Measurements from ENCODE around the gene KRTAP3-3.

KRTAP3-3 gene

DNA sequence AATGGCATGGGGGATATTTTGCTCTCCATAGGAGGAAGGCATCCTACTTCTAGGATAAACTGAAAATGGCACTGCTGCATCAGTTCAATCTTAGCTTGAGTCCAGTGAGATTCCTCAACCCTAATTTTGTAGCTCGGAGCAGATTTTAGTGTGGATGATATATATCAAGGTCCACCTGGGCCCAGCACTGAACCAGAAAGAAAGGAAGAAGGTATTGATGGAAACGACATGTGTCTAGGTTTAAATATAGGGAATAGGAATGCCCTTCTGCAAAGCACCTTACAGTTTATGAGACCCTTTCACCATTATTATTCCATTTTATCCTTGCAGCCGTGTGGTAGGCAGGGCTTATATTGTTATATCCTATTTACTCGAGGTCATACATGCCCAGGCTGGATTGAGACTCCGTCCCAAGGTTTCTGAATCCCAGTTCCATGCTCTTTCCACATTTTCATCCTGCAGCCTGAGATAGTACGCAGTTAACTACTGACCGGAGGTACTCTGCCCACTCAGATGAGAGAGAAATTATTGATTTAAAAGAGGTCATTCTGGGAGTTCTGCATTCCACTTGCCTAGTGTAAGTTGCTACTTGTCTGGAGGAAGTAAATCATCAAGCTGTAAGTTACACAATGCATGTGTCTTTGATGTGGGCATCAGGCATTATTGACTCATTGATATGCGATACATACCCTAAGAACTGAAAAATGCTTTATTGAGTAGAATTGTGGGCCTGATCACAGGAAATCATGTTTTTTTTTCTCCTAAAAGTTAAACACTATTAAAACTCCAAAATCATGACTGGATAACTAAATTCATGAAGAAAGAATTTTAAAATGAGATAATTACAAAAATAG, 37.3 kb downstream of the KRTAP3-3 start:
- no peak for DNase-seq

DNA sequence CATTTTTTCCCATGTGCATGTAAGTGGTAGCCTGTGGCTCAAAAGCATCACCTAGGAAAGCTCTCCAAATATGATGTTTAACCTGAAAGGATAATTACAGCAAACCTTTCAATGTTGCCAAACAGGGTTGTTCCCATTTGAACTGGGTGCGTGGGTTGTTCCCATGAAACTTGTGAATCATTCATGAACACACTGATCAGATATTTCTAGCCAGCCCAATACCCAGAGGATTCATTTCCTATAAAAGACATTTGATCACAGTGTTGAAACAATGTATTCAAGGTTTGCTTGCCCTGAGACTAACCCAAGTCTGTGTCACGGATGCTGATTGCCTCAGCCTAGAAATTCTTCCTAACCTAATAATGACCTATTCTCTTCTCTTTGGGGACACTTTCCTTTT, 40.1 kb downstream of the KRTAP3-3 start:
- DNase-seq, result no peak

DNA sequence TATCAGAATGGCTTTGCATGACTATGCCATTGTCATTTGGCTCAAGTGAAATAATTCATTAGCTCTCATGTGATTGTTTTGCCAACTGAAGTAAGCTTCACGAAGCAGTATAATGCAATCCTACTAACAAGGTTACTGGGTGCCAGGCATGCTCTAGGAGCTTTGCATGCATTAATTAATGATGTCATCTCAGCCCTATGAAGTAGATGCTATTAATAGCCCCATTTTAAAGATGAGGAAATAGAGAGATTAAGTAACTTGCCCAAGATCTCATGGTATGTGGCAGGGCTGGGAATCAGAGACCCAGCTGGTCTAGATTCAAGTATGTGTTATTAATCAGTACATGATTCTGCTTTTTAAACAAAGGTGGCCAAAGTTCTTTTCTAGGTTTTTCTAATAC, 41.3 kb downstream of the KRTAP3-3 start:
- DNase-seq, result no peak

DNA sequence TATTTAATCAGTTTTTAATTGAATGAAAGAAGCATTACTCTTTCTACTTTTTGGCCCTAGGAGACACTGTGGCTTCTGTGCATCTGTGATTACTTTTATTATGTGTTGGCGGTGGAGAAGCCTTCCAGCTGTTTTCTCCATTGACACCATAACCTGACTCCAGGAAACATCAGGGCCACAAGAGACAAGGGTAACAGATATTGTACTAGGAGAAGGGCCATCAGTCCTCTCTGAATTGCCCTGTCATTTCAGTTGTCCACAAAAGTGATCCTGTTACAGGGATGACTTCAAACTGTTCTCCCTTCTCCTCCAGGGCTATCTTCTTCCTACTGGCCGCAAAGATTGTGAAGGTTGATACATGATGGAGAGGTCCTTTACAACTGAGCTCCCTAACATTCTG, 41.8 kb downstream of the KRTAP3-3 start:
- no peak for DNase-seq

DNA sequence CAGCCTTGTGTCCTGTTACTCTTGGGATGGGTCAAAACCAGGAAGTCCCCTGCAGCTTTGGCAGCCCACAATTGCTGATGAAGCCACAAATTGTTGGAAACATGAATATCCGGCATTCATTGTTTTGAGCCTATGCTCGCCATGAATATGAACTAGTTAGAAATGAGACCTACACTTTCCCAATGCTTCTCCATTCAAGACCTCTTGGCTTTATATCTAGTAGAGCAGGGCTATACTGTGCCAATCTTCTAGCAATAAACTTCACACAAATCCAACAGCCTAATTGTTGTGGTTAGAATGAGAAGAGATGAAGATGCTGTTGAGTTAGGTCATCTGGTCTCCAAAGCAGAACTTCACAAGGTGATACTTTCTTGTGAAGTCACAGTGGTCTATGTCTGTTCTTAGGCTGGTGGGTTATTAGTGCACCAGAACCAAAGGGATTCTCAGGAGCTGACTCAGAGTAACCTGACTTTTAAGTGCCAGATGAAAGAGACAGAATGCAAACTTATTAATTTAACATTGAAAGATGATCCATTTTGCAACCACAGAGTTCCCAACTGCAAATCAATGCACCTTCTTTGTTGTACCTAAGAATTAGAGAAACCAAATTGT, 42.8 kb downstream of the KRTAP3-3 start:
- DNase-seq, result no peak

DNA sequence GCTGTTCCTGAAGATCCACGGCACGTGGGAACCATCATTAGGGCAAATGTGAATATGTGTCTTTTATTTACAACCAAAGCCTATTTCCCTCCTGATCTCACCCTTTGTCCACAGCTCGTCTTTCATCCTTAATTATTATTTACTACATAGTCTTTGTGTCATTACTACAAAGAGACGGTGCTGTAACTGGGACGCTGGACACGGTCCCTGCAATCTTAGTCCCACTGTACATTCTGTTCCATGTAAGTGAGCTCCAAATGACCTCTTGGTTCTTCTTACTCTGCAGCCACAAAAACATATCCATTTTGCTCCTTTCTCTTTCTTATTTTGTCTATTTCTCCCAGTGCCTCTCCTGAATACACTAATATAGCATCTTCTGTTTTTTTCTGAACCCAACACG, 43.8 kb downstream of the KRTAP3-3 start:
- DNase-seq, result no peak

DNA sequence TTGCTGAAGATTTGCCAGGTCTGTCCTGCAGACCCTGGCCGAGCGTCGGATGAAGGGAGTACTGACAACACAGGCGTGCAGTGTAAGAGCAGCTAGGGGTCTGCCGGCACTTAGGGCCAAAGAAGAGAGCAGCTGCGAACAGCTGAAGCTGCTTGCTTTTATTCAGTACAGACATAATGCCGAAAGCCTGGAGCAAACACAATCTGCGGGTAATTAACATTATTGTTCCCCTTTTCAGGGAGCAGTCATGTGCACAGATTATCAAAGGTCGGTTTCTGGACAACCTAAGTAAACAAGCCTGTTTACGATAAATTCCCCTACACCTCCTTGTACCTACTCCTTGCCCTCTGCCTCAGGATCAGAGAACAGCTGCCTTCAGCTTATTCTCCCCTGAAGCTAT, 44.5 kb downstream of the KRTAP3-3 start:
- DNase-seq, result no peak

DNA sequence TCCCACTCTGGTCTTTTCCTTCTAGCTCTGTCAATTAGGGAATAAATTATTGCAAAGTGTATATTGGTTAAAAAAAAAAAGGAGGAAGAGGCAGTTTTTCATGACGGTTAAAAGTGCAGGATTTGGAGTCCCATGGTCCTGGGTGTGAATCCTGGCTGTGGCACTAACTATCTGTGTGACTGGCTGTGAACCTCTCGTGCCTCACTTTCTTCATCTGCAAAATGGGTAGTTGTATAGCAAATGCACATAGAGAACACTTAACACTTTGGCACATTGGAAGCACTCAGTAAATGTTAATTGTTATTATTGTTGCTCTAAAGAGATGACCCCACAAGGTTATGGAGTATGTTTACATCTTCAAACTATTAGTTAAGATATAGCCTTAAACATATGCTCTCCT, 46.0 kb downstream of the KRTAP3-3 start:
- DNase-seq, result no peak

DNA sequence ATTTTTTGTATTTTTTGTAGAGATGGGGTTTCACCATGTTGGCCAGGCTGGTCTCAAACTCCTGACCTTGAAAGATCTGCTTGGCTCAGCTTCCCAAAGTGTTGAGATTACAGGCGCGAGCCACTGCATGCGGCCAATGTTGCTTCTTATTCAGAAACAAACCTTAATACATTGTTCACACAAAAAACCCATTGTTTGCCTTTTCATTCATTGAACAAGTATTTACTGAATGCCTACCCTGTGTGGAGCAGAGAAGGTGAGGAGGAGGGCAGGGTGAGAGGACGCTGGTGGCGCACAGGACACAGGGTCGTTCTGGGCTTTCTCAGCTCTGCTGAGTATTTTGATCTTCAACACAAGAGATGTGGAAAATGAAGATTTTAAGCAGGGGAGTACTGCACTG, 48.5 kb downstream of the KRTAP3-3 start:
- no peak for DNase-seq

DNA sequence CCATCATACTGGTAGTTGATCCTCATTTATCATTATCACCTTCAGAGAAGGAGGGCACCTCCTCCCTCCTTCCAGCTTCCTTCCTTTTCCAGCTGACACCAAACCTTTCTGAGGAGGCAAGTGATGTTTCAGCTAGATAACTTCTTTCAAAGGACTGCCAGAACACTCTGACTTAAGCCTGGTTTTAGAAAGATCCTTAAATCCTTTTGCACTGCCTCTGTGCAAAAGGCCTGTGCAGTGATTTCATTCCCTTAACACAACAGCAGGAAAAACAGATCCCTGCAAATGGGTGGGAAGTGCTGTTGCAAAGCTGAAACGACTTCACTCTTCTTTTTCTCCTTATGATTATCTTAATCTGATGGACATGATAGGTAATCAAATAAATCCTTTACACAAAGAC, 49.4 kb downstream of the KRTAP3-3 start:
- no peak for DNase-seq

Data from CD4-positive, alpha-beta T cell treated with Interleukin-12 subunit alpha and Interleukin-12 subunit beta, for 1 hour (primary cell).